SU-DHL-6 (cell line): Measurements from ENCODE around the gene SLC6A20.

Experiments used
- H2AFZ ChIP-seq: fragments of 200-600 bp; sonication (generic); 2 replicates; pipeline ENCODE4 v1.6.1; 2014; ENCODE audit warnings: low read depth, mild to moderate bottlenecking, moderate library complexity, mixed read lengths, antibody characterized with exemption, low read length; ENCODE audit not compliant: severe bottlenecking
- H3F3A ChIP-seq: fragments of 200-600 bp; shearing (Covaris generic); 2 replicates; pipeline ENCODE4 v1.6.0; 2016; ENCODE audit warnings: antibody characterized with exemption, mild to moderate bottlenecking; ENCODE audit not compliant: insufficient read depth
- H3K27ac ChIP-seq: fragments of 200-600 bp; sonication (generic); 2 replicates; pipeline ENCODE4 v1.5.1; 2016; ENCODE audit warnings: low read depth, mild to moderate bottlenecking, low read length, moderate library complexity, mixed read lengths
- H3K27me3 ChIP-seq: fragments of 200-600 bp; sonication (generic), shearing (Covaris generic); 2 replicates; pipeline ENCODE4 v1.6.0; 2014; ENCODE audit warnings: mild to moderate bottlenecking, low read length
- H3K36me3 ChIP-seq: fragments of 200-600 bp; sonication (generic); 2 replicates; pipeline ENCODE4 v1.6.1; 2014; ENCODE audit warnings: mild to moderate bottlenecking, low read length, mixed read lengths
- H3K4me2 ChIP-seq: fragments of 300-600, 200-600 bp; shearing (Covaris generic), sonication (generic); 2 replicates; pipeline ENCODE4 v1.6.0; 2014; ENCODE audit warnings: low read length, low read depth, mild to moderate bottlenecking; ENCODE audit not compliant: poor library complexity, severe bottlenecking
- H3K4me3 ChIP-seq: fragments of 200-600 bp; sonication (generic); 2 replicates; pipeline ENCODE4 v1.5.1; 2014; ENCODE audit warnings: antibody characterized with exemption, low read length, mild to moderate bottlenecking, mixed read lengths; ENCODE audit not compliant: insufficient read depth, poor library complexity, severe bottlenecking
- H3K79me2 ChIP-seq: fragments of 200-600 bp; sonication (generic); 2 replicates; pipeline ENCODE4 v1.6.1; 2014; ENCODE audit warnings: mild to moderate bottlenecking, low read length, moderate library complexity; ENCODE audit not compliant: insufficient read depth
- H3K9ac ChIP-seq: fragments of 200-600 bp; sonication (generic); 2 replicates; pipeline ENCODE4 v1.7.0; 2014; ENCODE audit warnings: mild to moderate bottlenecking, low read length
- H3K9me2 ChIP-seq: fragments of 200-600 bp; sonication (generic); replicated peaks from 2 replicates; pipeline ENCODE4 v1.6.1; 2014; ENCODE audit warnings: low read length; ENCODE audit not compliant: insufficient read depth
- H3K9me3 ChIP-seq: fragments of 200-600 bp; sonication (generic); 2 replicates; pipeline ENCODE4 v1.6.1; 2014; ENCODE audit warnings: low read length, mixed read lengths; ENCODE audit not compliant: insufficient read depth
- H4K20me1 ChIP-seq: fragments of 200-600 bp; sonication (generic); 2 replicates; pipeline ENCODE4 v1.6.1; 2014; ENCODE audit warnings: low read depth, mild to moderate bottlenecking, antibody characterized with exemption, low read length, moderate library complexity, mixed read lengths
- CTCF ChIP-seq: fragments of 200-600 bp; sonication (generic); IDR thresholded peaks from one replicate; pipeline ENCODE4 v1.5.1; 2017; ENCODE audit warnings: antibody characterized with exemption, mild to moderate bottlenecking, low read length, moderate library complexity; ENCODE audit not compliant: insufficient read depth, poor library complexity, severe bottlenecking
- EZH2phosphoT487 ChIP-seq: fragments of 200-600 bp; sonication (generic), shearing (Covaris generic); conservative IDR thresholded peaks from 2 replicates; pipeline ENCODE4 v1.6.1; 2018; ENCODE audit warnings: mild to moderate bottlenecking, antibody characterized with exemption, low read length, moderate library complexity, mixed read lengths

Gene SLC6A20

GRCh38 chr3:45775571-45776300, 20.6 kb downstream of the SLC6A20 start:
- Histone ChIP-seq H3K79me2 (no peaks in the 10 kb centered on the region), H4K20me1 (no peaks in the 10 kb centered on the region), H3K27ac (no peak overlapping the region), H3K36me3 (no peaks in the 10 kb centered on the region), H3K9me2 (no peaks in the 10 kb centered on the region), H3K9ac (no peak overlapping the region), H3K27me3 (no peaks in the 10 kb centered on the region), H3K9me3 (no peaks in the 10 kb centered on the region), H3K4me2 (no peak overlapping the region), H2AFZ (no peak overlapping the region), H3K4me3 (no peak overlapping the region), H3F3A (no peaks in the 10 kb centered on the region)
- TF ChIP-seq EZH2phosphoT487 = no peak
- TF ChIP-seq CTCF = no peak

GRCh38 chr3:45774581-45775521, 21.5 kb downstream of the SLC6A20 start:
- Histone ChIP-seq H3K4me2 (no peak overlapping the region), H3F3A (no peaks in the 10 kb centered on the region), H3K36me3 (no peaks in the 10 kb centered on the region), H3K27ac (no peak overlapping the region), H3K9me2 (no peaks in the 10 kb centered on the region), H3K79me2 (no peaks in the 10 kb centered on the region), H4K20me1 (no peaks in the 10 kb centered on the region), H3K9me3 (no peaks in the 10 kb centered on the region), H2AFZ (no peak overlapping the region), H3K27me3 (no peaks in the 10 kb centered on the region), H3K4me3 (no peak overlapping the region), H3K9ac (no peak overlapping the region)
- TF ChIP-seq CTCF = no peak
- no peak for TF ChIP-seq EZH2phosphoT487

- Histone ChIP-seq H3K9me2 (no peaks in the 10 kb centered on the region), H3K4me2 (no peak overlapping the region), H3F3A (no peaks in the 10 kb centered on the region), H3K27me3 (no peaks in the 10 kb centered on the region), H4K20me1 (no peaks in the 10 kb centered on the region), H3K9ac (no peak overlapping the region), H3K9me3 (no peaks in the 10 kb centered on the region), H3K79me2 (no peaks in the 10 kb centered on the region), H2AFZ (no peak overlapping the region), H3K27ac (no peak overlapping the region), H3K4me3 (no peak overlapping the region), H3K36me3 (no peaks in the 10 kb centered on the region)
- TF ChIP-seq CTCF (no peak), EZH2phosphoT487 (no peak)
Observed at GRCh38 chr3:45773714-45774449, 22.5 kb downstream of the SLC6A20 start.
